ENCODE results near the gene CFAP91.

DNA sequence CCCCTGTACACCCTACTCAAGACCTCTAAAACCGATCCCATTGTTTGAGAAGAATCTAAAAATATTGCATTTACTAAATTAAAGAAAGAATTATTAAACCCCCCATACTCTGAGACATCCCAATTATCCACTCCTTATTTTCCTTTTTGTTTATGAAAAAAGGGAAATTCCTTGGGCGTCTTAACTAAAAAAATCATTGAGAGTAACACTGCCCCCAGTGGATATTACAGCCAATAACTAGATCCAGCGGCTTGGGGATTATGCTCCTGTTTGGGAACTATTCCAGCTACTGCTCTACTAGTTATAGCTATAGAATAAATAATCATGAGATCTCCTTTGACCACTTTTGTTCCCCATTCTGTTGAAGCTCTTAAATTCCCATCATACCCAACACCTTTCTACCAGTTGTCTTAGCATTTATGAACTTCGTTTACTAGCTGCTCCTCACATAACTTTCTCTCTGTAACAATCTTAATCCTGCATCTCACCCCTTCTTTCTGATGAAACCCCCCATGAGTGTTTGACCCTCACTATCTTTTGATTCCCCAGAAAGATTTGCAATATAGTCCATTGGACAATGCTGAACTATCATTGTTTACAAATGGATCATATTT lies 12.7 kb upstream of the CFAP91 start:
- TF ChIP-seq, protein P1, sequence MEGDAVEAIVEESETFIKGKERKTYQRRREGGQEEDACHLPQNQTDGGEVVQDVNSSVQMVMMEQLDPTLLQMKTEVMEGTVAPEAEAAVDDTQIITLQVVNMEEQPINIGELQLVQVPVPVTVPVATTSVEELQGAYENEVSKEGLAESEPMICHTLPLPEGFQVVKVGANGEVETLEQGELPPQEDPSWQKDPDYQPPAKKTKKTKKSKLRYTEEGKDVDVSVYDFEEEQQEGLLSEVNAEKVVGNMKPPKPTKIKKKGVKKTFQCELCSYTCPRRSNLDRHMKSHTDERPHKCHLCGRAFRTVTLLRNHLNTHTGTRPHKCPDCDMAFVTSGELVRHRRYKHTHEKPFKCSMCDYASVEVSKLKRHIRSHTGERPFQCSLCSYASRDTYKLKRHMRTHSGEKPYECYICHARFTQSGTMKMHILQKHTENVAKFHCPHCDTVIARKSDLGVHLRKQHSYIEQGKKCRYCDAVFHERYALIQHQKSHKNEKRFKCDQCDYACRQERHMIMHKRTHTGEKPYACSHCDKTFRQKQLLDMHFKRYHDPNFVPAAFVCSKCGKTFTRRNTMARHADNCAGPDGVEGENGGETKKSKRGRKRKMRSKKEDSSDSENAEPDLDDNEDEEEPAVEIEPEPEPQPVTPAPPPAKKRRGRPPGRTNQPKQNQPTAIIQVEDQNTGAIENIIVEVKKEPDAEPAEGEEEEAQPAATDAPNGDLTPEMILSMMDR (IDR thresholded peaks at IDR 0.05), result peak; percentile 71
- TF ChIP-seq EZH2 (IDR thresholded peaks at IDR 0.05; ENCODE audit: borderline replicate concordance, insufficient read depth, low read depth, low read length, poor library complexity, severe bottlenecking), result no peak
